ENCODE measurements around the gene MLXIPL.

- TF ChIP-seq CTCF (IDR thresholded peaks at IDR 0.05) (no peak), POLR2AphosphoS5 (IDR thresholded peaks at IDR 0.05) (no peak), POLR2A (IDR thresholded peaks at IDR 0.05) (no peak)
Measured at GRCh38 chr7:73615886-73616285, 8.4 kb downstream of the MLXIPL start.

All from prostate gland (tissue), 2 donors.